Caco-2 (cell line): Measurements from ENCODE around the gene MYL2. TPM values are rescaled to one million over a fixed set of nuclear protein-coding genes. Genes with fewer than 3 reads are reported as not detected.

Source experiments
- BruUV-seq: library from RNA; stranded (reverse); fragments of 400-500 nt; replicated peaks from 2 replicates; lab custom pipeline; 2021; lab: Mats Ljungman, UMichigan
- CTCF ChIA-PET: fragments of 300-600 bp; sonication (Branson Sonifier 250); formaldehyde crosslinking; loops from one replicate; lab custom pipeline; 2022; ENCODE audit warnings: antibody characterized with exemption; lab: Charles Lee
- POLR2A ChIA-PET: fragments of 300-600 bp; sonication (Branson Sonifier 250); formaldehyde crosslinking; loops from one replicate; lab custom pipeline; 2022; ENCODE audit warnings: antibody characterized with exemption; lab: Charles Lee
- DNase-seq, 2 experiments: peaks; one replicate each; pipeline versions ENCODE4 v3.0.0 to v3.0.0-alpha.2; 2020 to 2022
- H3K27me3 ChIP-seq: replicated peaks from 2 replicates; pipeline ENCODE4 v1.6.0; 2011; ENCODE audit warnings: low read length; ENCODE audit not compliant: control insufficient read depth, insufficient read depth
- H3K36me3 ChIP-seq: 2 replicates; pipeline ENCODE4 v1.5.1; 2011; ENCODE audit warnings: low read length; ENCODE audit not compliant: control insufficient read depth, insufficient read depth
- H3K4me1 ChIP-seq: fragments of 250-450 bp; sonication (Bioruptor Pico); 2 replicates; pipeline ENCODE4 v1.5.1; 2020; ENCODE audit warnings: mild to moderate bottlenecking
- H3K4me3 ChIP-seq: 2 replicates; pipeline ENCODE4 v1.5.1; 2011; ENCODE audit warnings: low read depth, mild to moderate bottlenecking, control low read depth, low read length
- H3K9me3 ChIP-seq: fragments of 250-450 bp; sonication (Bioruptor Pico); 2 replicates; pipeline ENCODE4 v1.5.1; 2020; ENCODE audit warnings: mild to moderate bottlenecking, moderate library complexity
- H3K27ac Mint-ChIP-seq: one replicate; pipeline ENCODE4 v1.8.0; 2022; ENCODE audit warnings: mixed read lengths; ENCODE audit not compliant: unreplicated experiment
- H3K27me3 Mint-ChIP-seq: one replicate; pipeline ENCODE4 v1.8.0; 2022; ENCODE audit warnings: mixed read lengths; ENCODE audit not compliant: insufficient read depth, unreplicated experiment
- H3K36me3 Mint-ChIP-seq: one replicate; pipeline ENCODE4 v1.8.0; 2022; ENCODE audit warnings: mild to moderate bottlenecking, mixed read lengths; ENCODE audit not compliant: insufficient read depth, unreplicated experiment
- H3K4me1 Mint-ChIP-seq: one replicate; pipeline ENCODE4 v1.8.0; 2022; ENCODE audit warnings: low read depth, mixed read lengths; ENCODE audit not compliant: unreplicated experiment
- H3K4me3 Mint-ChIP-seq: one replicate; pipeline ENCODE4 v1.8.0; 2022; ENCODE audit warnings: mild to moderate bottlenecking, moderate library complexity, mixed read lengths; ENCODE audit not compliant: unreplicated experiment
- H3K9me3 Mint-ChIP-seq: one replicate; pipeline ENCODE4 v1.8.0; 2022; ENCODE audit warnings: mixed read lengths; ENCODE audit not compliant: unreplicated experiment
- intact Hi-C: fragments of 100-400 bp; cut with micrococcal nuclease; formaldehyde crosslinking; loops from one replicate; pipeline ENCODE4 v1.10.0; 2022; ENCODE audit not compliant: unreplicated experiment
- total RNA-seq: library from RNA; stranded (reverse); gene quantifications from 2 replicates; pipeline ENCODE4 v1.2.3, GENCODE V29; 2022
- TF ChIP-seq, protein P1 (sequence below), 2 experiments: fragments of 200-600 bp in 1 of 2; IDR thresholded peaks; 1 replicate in 1 of 2; 2 replicates in 1 of 2; pipeline versions ENCODE4 v1.5.1 to v1.8.0; 2011 to 2022; ENCODE audit warnings: antibody characterized with exemption in 1 of 2, control low read depth in 1 of 2, inconsistent platforms in 1 of 2, low read depth in 1 of 2, low read length in 1 of 2, mild to moderate bottlenecking in 1 of 2, moderate library complexity in 1 of 2; ENCODE audit not compliant: insufficient read depth in 1 of 2, severe bottlenecking in 1 of 2, unreplicated experiment in 1 of 2

The MYL2 gene
- total RNA-seq, 1 experiment from 2014 or later: not detected

DNA sequence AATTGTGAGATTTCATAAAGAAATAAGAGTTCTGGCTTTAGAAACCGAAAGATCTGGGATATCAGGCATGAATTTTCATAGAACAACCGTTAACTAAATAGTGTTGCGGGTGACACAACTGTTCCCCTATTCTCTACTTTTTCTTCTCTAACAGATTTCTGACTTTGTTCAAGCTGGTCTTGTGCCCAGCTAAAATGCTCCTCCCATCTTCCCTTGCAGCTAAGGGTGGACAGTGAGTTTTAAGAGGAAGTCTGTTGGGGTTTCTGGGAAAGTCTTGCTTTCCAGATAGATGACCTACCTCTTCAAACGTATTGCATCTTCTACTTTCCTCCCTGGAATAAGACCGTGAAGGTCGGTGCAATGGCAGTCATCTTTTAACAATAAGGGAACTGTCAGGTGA lies 54.9 kb downstream of the MYL2 start:
- H3K27me3 ChIP-seq: no peaks in the 10 kb centered on the region
- H3K36me3 Mint-ChIP-seq: no peaks in the 10 kb centered on the region
- H3K36me3 ChIP-seq: no peaks in the 10 kb centered on the region
- no peak overlapping the region for H3K4me3 ChIP-seq
- TF ChIP-seq, protein P1, sequence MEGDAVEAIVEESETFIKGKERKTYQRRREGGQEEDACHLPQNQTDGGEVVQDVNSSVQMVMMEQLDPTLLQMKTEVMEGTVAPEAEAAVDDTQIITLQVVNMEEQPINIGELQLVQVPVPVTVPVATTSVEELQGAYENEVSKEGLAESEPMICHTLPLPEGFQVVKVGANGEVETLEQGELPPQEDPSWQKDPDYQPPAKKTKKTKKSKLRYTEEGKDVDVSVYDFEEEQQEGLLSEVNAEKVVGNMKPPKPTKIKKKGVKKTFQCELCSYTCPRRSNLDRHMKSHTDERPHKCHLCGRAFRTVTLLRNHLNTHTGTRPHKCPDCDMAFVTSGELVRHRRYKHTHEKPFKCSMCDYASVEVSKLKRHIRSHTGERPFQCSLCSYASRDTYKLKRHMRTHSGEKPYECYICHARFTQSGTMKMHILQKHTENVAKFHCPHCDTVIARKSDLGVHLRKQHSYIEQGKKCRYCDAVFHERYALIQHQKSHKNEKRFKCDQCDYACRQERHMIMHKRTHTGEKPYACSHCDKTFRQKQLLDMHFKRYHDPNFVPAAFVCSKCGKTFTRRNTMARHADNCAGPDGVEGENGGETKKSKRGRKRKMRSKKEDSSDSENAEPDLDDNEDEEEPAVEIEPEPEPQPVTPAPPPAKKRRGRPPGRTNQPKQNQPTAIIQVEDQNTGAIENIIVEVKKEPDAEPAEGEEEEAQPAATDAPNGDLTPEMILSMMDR (IDR thresholded peaks at IDR 0.05; ENCODE audit: insufficient read depth in 1 of 2, low read depth in 1 of 2, low read length in 1 of 2, severe bottlenecking in 1 of 2, unreplicated experiment in 1 of 2): no peak
- no peaks in the 10 kb centered on the region for H3K9me3 Mint-ChIP-seq
- intact Hi-C loops: no loop called here
- H3K4me3 Mint-ChIP-seq: no peak overlapping the region
- H3K27ac Mint-ChIP-seq: no peak overlapping the region
- no TSS peak for BruUV-seq
- ChIA-PET CTCF (no interaction called here), POLR2A (no interaction called here)
- H3K9me3 ChIP-seq: no peaks in the 10 kb centered on the region
- no peaks in the 10 kb centered on the region for H3K4me1 ChIP-seq
- H3K27me3 Mint-ChIP-seq: peaks cover 2% of the 10 kb centered on the region
- H3K4me1 Mint-ChIP-seq: no peaks in the 10 kb centered on the region
- no peak for DNase-seq

DNA sequence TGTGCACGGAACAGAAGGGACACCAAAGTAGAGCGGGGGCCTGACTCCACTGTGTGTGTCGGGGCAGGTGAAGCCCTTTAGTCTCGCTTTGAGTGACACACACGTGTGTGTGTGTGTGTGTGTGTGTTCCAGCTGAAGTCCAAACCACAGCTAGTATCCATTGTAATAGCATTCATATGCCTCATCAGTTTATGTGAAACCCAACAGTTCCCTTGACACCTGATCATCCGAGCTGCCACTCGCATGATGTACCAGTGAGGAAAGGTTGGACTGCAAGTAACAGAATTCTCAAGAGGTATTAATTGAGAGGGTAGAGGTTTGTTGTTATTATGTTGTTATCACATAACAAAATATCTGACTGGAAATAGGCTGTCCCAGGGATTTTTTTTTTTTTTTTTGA lies 57.2 kb downstream of the MYL2 start:
- Mint-ChIP-seq H3K27ac (no peak overlapping the region), H3K27me3 (peaks cover 2% of the 10 kb centered on the region), H3K36me3 (no peaks in the 10 kb centered on the region), H3K4me3 (no peak overlapping the region), H3K4me1 (no peaks in the 10 kb centered on the region), H3K9me3 (no peaks in the 10 kb centered on the region)
- H3K9me3 ChIP-seq: no peaks in the 10 kb centered on the region
- no peaks in the 10 kb centered on the region for H3K27me3 ChIP-seq
- DNase-seq: no peak
- no peaks in the 10 kb centered on the region for H3K4me1 ChIP-seq
- POLR2A ChIA-PET: no interaction called here
- TF ChIP-seq, protein P1 (IDR thresholded peaks at IDR 0.05; ENCODE audit: insufficient read depth in 1 of 2, low read depth in 1 of 2, low read length in 1 of 2, severe bottlenecking in 1 of 2, unreplicated experiment in 1 of 2): no peak
- CTCF ChIA-PET: no interaction called here
- H3K4me3 ChIP-seq: no peak overlapping the region
- no peaks in the 10 kb centered on the region for H3K36me3 ChIP-seq
- no TSS peak for BruUV-seq
- intact Hi-C loops: no loop called here

DNA sequence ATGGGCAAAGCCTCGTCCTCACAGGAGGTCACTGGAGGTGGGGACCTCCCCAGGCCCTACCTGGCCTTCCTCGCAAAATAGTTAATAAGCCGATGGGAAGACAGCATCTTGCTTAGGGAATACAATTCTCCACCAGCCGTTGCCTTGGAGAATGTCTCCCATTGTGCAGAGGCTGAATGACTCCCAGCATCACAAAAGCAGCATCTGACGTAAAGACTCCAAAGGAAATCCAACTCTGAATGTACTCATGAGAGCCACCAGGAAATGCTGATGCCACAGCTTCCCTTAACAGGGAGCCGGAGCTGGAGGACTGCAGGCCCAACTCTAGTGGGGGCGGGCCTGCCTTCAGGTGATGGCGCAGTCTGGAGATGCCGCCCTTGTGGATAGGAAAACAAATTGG lies 58.0 kb downstream of the MYL2 start:
- Histone ChIP-seq H3K4me3 (no peak overlapping the region), H3K9me3 (no peaks in the 10 kb centered on the region), H3K36me3 (no peaks in the 10 kb centered on the region), H3K27me3 (no peaks in the 10 kb centered on the region), H3K4me1 (no peaks in the 10 kb centered on the region)
- CTCF ChIA-PET: no interaction called here
- Mint-ChIP-seq H3K9me3 (no peaks in the 10 kb centered on the region), H3K4me1 (no peaks in the 10 kb centered on the region), H3K27ac (no peak overlapping the region), H3K27me3 (peaks cover 2% of the 10 kb centered on the region), H3K4me3 (no peak overlapping the region), H3K36me3 (no peaks in the 10 kb centered on the region)
- no peak for DNase-seq
- POLR2A ChIA-PET: no interaction called here
- TF ChIP-seq, protein P1 (IDR thresholded peaks at IDR 0.05; ENCODE audit: insufficient read depth in 1 of 2, low read depth in 1 of 2, low read length in 1 of 2, severe bottlenecking in 1 of 2, unreplicated experiment in 1 of 2): no peak
- intact Hi-C loops: no loop called here
- BruUV-seq: no TSS peak
